Natural killer cell (primary cell): ENCODE measurements around the gene VRK2. TPM values are rescaled to one million over a fixed set of nuclear protein-coding genes. Genes with fewer than 3 reads are reported as not detected.

Source experiments
- ATAC-seq, 3 donors: fragments of 150-1000 bp in 2 of 3; fragments of 200-7000 bp in 1 of 3; cut with Tn5 transposase; 1 replicate in 1 of 3; 2 replicates in 2 of 3; pipeline ENCODE4 v1.10.0; 2021; ENCODE audit warnings: mild to moderate bottlenecking in 2 of 3, moderate library complexity in 2 of 3
- DNase-seq, 2 donors: peaks; one replicate each; pipeline versions ENCODE4 v3.0.0 to v3.0.0-alpha.2; 2013 to 2021; ENCODE audit warnings: mixed read lengths in 1 of 2
- H3K27ac ChIP-seq: one replicate; pipeline ENCODE4 v1.5.1; 2013; ENCODE audit warnings: mild to moderate bottlenecking, low read length
- H3K27me3 ChIP-seq: one replicate; pipeline ENCODE4 v1.6.1; 2013; ENCODE audit warnings: low read length; ENCODE audit not compliant: control insufficient read depth, insufficient read depth
- H3K36me3 ChIP-seq: one replicate; pipeline ENCODE4 v1.6.1; 2013; ENCODE audit warnings: low read length; ENCODE audit not compliant: control insufficient read depth, insufficient read depth
- H3K4me1 ChIP-seq: one replicate; pipeline ENCODE4 v1.6.1; 2013; ENCODE audit warnings: low read length; ENCODE audit not compliant: control insufficient read depth, insufficient read depth
- H3K4me3 ChIP-seq: one replicate; pipeline ENCODE4 v1.5.1; 2013; ENCODE audit warnings: low read length
- H3K9me3 ChIP-seq: one replicate; pipeline ENCODE4 v1.6.1; 2013; ENCODE audit warnings: low read length; ENCODE audit not compliant: control insufficient read depth, insufficient read depth
- H3K27ac Mint-ChIP-seq, 2 donors: one replicate each; pipeline ENCODE4 v1.8.0; 2022; ENCODE audit warnings: mild to moderate bottlenecking in 2 of 2, mixed read lengths in 2 of 2, moderate library complexity in 1 of 2
- H3K27me3 Mint-ChIP-seq, 2 donors: one replicate each; pipeline ENCODE4 v1.8.0; 2022; ENCODE audit warnings: low read depth in 2 of 2, mixed read lengths in 2 of 2
- H3K36me3 Mint-ChIP-seq: one replicate; pipeline ENCODE4 v1.8.0; 2022; ENCODE audit warnings: mixed read lengths
- H3K4me1 Mint-ChIP-seq, 2 donors: one replicate each; pipeline ENCODE4 v1.8.0; 2022; ENCODE audit warnings: mixed read lengths in 2 of 2
- H3K4me3 Mint-ChIP-seq: one replicate; pipeline ENCODE4 v1.8.0; 2022; ENCODE audit warnings: mild to moderate bottlenecking, moderate library complexity, mixed read lengths
- H3K9me3 Mint-ChIP-seq, 2 donors: one replicate each; pipeline ENCODE4 v1.8.0; 2022; ENCODE audit warnings: mixed read lengths in 2 of 2
- WGBS: methylation state at CpG from one replicate; pipeline ENCODE4 v1.1.7; 2013; ENCODE audit warnings: missing lambda C conversion rate; ENCODE audit not compliant: insufficient coverage; 5-methylcytosine and 5-hydroxymethylcytosine counted together
- intact Hi-C: fragments of 100-400 bp; cut with micrococcal nuclease; formaldehyde crosslinking; loops from one replicate; pipeline ENCODE4 v1.14.2; 2022
- total RNA-seq, 4 donors: library from RNA; stranded (reverse); fragments of 120-200 nt in 1 of 4; gene quantifications; one replicate each; pipeline versions ENCODE4 v1.2.3 to v1.2.4, GENCODE V29; 2013 to 2022
- TF ChIP-seq, protein P1 (sequence below): fragments of 200-600 bp; IDR thresholded peaks from one replicate; pipeline ENCODE4 v1.8.0; 2022; ENCODE audit warnings: antibody characterized with exemption

The VRK2 gene
- total RNA-seq, 3 donors from 2014 or later (not counting 1 experiment from before 2014, with no cell fraction given), result 25.0 to 29.7 (median 25.4) TPM

- ATAC-seq, result no peak
- H3K4me1 ChIP-seq, result no peaks in the 10 kb centered on the region
- Mint-ChIP-seq H3K4me3 (no peak overlapping the region), H3K36me3 (no peaks in the 10 kb centered on the region), H3K27me3 (no peaks in the 10 kb centered on the region), H3K4me1 (peaks cover 0 to 9% of the 10 kb centered on the region in 2 donors), H3K27ac (no peak overlapping the region), H3K9me3 (peaks cover 0 to 3% of the 10 kb centered on the region in 2 donors)
- intact Hi-C loops, result no loop called here
- no peaks in the 10 kb centered on the region for H3K9me3 ChIP-seq
- H3K36me3 ChIP-seq, result no peaks in the 10 kb centered on the region
- 98% methylated on average over 3 of the region's 4 CpGs for WGBS
- no peak overlapping the region for H3K4me3 ChIP-seq
- DNase-seq, result no peak
- H3K27ac ChIP-seq, result no peak overlapping the region
- no peaks in the 10 kb centered on the region for H3K27me3 ChIP-seq
- TF ChIP-seq, protein P1, sequence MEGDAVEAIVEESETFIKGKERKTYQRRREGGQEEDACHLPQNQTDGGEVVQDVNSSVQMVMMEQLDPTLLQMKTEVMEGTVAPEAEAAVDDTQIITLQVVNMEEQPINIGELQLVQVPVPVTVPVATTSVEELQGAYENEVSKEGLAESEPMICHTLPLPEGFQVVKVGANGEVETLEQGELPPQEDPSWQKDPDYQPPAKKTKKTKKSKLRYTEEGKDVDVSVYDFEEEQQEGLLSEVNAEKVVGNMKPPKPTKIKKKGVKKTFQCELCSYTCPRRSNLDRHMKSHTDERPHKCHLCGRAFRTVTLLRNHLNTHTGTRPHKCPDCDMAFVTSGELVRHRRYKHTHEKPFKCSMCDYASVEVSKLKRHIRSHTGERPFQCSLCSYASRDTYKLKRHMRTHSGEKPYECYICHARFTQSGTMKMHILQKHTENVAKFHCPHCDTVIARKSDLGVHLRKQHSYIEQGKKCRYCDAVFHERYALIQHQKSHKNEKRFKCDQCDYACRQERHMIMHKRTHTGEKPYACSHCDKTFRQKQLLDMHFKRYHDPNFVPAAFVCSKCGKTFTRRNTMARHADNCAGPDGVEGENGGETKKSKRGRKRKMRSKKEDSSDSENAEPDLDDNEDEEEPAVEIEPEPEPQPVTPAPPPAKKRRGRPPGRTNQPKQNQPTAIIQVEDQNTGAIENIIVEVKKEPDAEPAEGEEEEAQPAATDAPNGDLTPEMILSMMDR, result no peak
Measured at GRCh38 chr2:58099096-58099769, 52.6 kb downstream of the VRK2 start.

DNA sequence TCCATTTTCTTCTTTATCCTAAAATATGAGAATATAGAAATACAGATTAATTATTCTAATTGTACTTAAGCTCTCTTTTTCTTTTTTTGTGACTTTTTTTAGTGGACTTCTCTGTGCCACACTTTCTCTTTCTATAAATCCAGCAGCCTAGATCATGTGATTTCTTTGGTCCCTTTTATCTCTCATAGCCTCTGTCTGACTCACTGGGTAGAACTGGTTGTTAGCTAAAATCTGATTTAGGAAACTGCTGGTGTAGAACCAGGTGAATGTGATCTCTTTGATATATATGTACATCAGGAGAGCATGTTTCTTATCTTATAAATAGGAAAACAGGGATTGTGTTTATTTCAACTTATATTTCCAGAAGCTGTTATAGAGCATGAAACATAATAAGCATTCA is 54.9 kb downstream of the VRK2 start:
- Histone ChIP-seq H3K9me3 (no peaks in the 10 kb centered on the region), H3K27ac (no peak overlapping the region), H3K27me3 (no peaks in the 10 kb centered on the region), H3K36me3 (no peaks in the 10 kb centered on the region), H3K4me3 (no peak overlapping the region), H3K4me1 (no peaks in the 10 kb centered on the region)
- Mint-ChIP-seq H3K36me3 (no peaks in the 10 kb centered on the region), H3K4me1 (peaks cover 0 to 9% of the 10 kb centered on the region in 2 donors), H3K9me3 (no peaks in the 10 kb centered on the region), H3K4me3 (no peak overlapping the region), H3K27me3 (no peaks in the 10 kb centered on the region), H3K27ac (no peak overlapping the region)
- no peak for ATAC-seq
- TF ChIP-seq, protein P1, result no peak
- no peak for DNase-seq
- intact Hi-C loops, result no loop called here

GRCh38 chr2:58106896-58107295 is 60.3 kb downstream of the VRK2 start:
- H3K4me1 ChIP-seq, result no peaks in the 10 kb centered on the region
- Mint-ChIP-seq H3K4me3 (no peak overlapping the region), H3K9me3 (no peaks in the 10 kb centered on the region), H3K27ac (no peak overlapping the region), H3K27me3 (no peaks in the 10 kb centered on the region), H3K4me1 (peaks cover 16 to 17% of the 10 kb centered on the region in 2 donors), H3K36me3 (no peaks in the 10 kb centered on the region)
- H3K9me3 ChIP-seq, result no peaks in the 10 kb centered on the region
- H3K27me3 ChIP-seq, result no peaks in the 10 kb centered on the region
- intact Hi-C loops, result no loop called here
- DNase-seq, result no peak
- TF ChIP-seq, protein P1, result no peak
- no peak overlapping the region for H3K27ac ChIP-seq
- no peaks in the 10 kb centered on the region for H3K36me3 ChIP-seq
- ATAC-seq, result no peak
- H3K4me3 ChIP-seq, result no peak overlapping the region
